ENCODE data around the gene AMDHD2.

Gene AMDHD2

DNA sequence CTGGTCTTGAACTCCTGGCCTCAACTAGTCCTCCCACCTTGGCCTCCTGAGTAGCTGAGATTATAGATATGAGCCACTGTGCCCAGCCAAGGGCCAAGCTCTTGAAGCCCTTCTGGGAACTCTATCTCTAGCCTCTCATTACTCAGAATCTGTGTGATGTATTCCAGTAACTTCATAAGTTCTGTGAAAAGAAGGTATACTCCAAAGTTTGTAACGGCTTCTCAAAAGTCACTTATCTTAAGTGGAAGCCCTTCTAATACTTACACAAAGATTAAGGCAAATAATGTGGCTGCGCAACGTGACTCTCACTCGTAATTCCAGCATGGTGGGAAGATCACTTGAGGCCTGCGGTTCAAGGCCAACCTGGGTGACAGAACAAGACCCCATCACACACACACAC lies 25.6 kb upstream of the AMDHD2 start:
- Histone ChIP-seq H3K36me3 (ENCODE audit: control insufficient read depth in 1 of 2, insufficient read depth in 2 of 2, low read length in 2 of 2) (peaks cover 3 to 42% of the 10 kb centered on the region in 2 donors), H3K4me1 (ENCODE audit: control insufficient read depth in 1 of 2, insufficient read depth in 2 of 2, low read length in 2 of 2) (peaks cover 0 to 23% of the 10 kb centered on the region in 2 donors), H3K4me3 (ENCODE audit: low read depth in 1 of 2, low read length in 2 of 2) (no peak overlapping the region), H3K27me3 (ENCODE audit: low read depth, low read length) (no peaks in the 10 kb centered on the region), H3K9me3 (ENCODE audit: control insufficient read depth in 1 of 2, low read length in 2 of 2) (no peaks in the 10 kb centered on the region), H3K27ac (ENCODE audit: low read length) (no peak overlapping the region)

GRCh38 chr16:2495041-2495440 lies 25.1 kb upstream of the AMDHD2 start:
- Histone ChIP-seq H3K27me3 (ENCODE audit: low read depth, low read length) (no peaks in the 10 kb centered on the region), H3K4me1 (ENCODE audit: control insufficient read depth in 1 of 2, insufficient read depth in 2 of 2, low read length in 2 of 2) (peaks cover 0 to 23% of the 10 kb centered on the region in 2 donors), H3K27ac (ENCODE audit: low read length) (no peak overlapping the region), H3K9me3 (ENCODE audit: control insufficient read depth in 1 of 2, low read length in 2 of 2) (no peaks in the 10 kb centered on the region), H3K36me3 (ENCODE audit: control insufficient read depth in 1 of 2, insufficient read depth in 2 of 2, low read length in 2 of 2) (peaks cover 3 to 38% of the 10 kb centered on the region in 2 donors), H3K4me3 (ENCODE audit: low read depth in 1 of 2, low read length in 2 of 2) (no peak overlapping the region)

- H3K9me3 ChIP-seq (ENCODE audit: control insufficient read depth in 1 of 2, low read length in 2 of 2), result no peaks in the 10 kb centered on the region
- peaks cover 3 to 32% of the 10 kb centered on the region in 2 donors for H3K36me3 ChIP-seq (ENCODE audit: control insufficient read depth in 1 of 2, insufficient read depth in 2 of 2, low read length in 2 of 2)
- peaks cover 0 to 31% of the 10 kb centered on the region in 2 donors for H3K4me1 ChIP-seq (ENCODE audit: control insufficient read depth in 1 of 2, insufficient read depth in 2 of 2, low read length in 2 of 2)
- no peaks in the 10 kb centered on the region for H3K27me3 ChIP-seq (ENCODE audit: low read depth, low read length)
- no peak overlapping the region for H3K27ac ChIP-seq (ENCODE audit: low read length)
- no peak overlapping the region for H3K4me3 ChIP-seq (ENCODE audit: low read depth in 1 of 2, low read length in 2 of 2)
Measured at GRCh38 chr16:2496223-2497115, 23.7 kb upstream of the AMDHD2 start.

DNA sequence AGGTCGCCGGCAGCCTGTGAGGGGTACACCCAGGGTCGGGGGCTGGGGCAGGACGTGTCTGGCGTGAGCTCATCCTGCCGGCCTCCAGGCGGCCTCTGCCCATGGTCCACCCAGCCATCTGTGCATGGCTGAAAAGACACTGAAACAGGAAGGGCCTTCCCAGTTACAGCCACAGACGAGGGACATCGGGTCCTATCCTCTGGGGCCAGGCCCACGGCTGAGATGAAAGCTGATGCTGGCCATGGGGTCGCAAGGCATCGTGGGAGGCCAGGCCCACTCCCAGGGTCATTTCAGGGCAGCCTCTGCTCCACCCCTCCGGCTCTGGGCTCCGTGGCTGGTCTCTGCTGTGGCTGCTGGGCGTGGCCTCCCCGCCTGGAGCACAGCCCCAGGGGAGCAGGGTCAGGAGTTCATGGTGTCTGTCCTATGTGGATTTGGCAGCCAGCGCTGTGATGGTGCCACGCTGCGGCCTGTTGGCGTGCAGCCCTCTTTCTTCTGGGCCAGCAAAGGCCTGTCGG lies 23.0 kb upstream of the AMDHD2 start:
- H3K27ac ChIP-seq (ENCODE audit: low read length), result no peak overlapping the region

GRCh38 chr16:2497695-2498484 lies 22.3 kb upstream of the AMDHD2 start:
- peaks cover 4 to 41% of the 10 kb centered on the region in 2 donors for H3K4me1 ChIP-seq (ENCODE audit: control insufficient read depth in 1 of 2, insufficient read depth in 2 of 2, low read length in 2 of 2)
- H3K27ac ChIP-seq (ENCODE audit: low read length), result no peak overlapping the region
- H3K4me3 ChIP-seq (ENCODE audit: low read depth in 1 of 2, low read length in 2 of 2), result no peak overlapping the region
- H3K9me3 ChIP-seq (ENCODE audit: control insufficient read depth in 1 of 2, low read length in 2 of 2), result no peaks in the 10 kb centered on the region
- H3K27me3 ChIP-seq (ENCODE audit: low read depth, low read length), result no peaks in the 10 kb centered on the region
- peaks cover 3 to 32% of the 10 kb centered on the region in 2 donors for H3K36me3 ChIP-seq (ENCODE audit: control insufficient read depth in 1 of 2, insufficient read depth in 2 of 2, low read length in 2 of 2)

More for the DNA sequence above, 23.0 kb upstream of the AMDHD2 start:
- Histone ChIP-seq H3K9me3 (ENCODE audit: control insufficient read depth in 1 of 2, low read length in 2 of 2) (no peaks in the 10 kb centered on the region), H3K4me1 (ENCODE audit: control insufficient read depth in 1 of 2, insufficient read depth in 2 of 2, low read length in 2 of 2) (peaks cover 4 to 38% of the 10 kb centered on the region in 2 donors), H3K36me3 (ENCODE audit: control insufficient read depth in 1 of 2, insufficient read depth in 2 of 2, low read length in 2 of 2) (peaks cover 3 to 32% of the 10 kb centered on the region in 2 donors), H3K27me3 (ENCODE audit: low read depth, low read length) (no peaks in the 10 kb centered on the region), H3K4me3 (ENCODE audit: low read depth in 1 of 2, low read length in 2 of 2) (no peak overlapping the region)

- Histone ChIP-seq H3K4me1 (ENCODE audit: control insufficient read depth in 1 of 2, insufficient read depth in 2 of 2, low read length in 2 of 2) (peaks cover 4 to 44% of the 10 kb centered on the region in 2 donors), H3K27ac (ENCODE audit: low read length) (no peak overlapping the region), H3K36me3 (ENCODE audit: control insufficient read depth in 1 of 2, insufficient read depth in 2 of 2, low read length in 2 of 2) (peaks cover 3 to 32% of the 10 kb centered on the region in 2 donors)
Measured at GRCh38 chr16:2498531-2499253, 21.5 kb upstream of the AMDHD2 start.

DNA sequence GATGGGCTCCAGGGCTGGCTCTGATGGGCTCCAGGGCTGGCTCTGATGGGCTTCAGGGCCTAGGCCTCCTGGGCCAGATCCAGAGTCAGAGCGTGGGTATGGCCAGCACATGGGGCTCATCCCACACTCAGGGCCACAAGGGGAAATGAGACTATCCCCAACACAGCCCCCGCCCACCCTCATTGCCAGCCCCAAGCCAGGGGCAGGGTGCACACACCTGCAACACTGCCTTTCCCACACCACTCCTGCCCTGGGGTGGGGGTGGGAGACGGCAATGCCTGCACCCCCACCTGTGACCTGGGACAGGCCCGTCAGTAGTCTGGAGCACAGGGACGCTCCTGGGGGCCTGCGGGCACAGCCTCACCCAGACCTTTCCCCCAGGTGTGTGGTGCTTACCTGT lies 20.7 kb upstream of the AMDHD2 start:
- Histone ChIP-seq H3K36me3 (ENCODE audit: control insufficient read depth in 1 of 2, insufficient read depth in 2 of 2, low read length in 2 of 2) (peaks cover 3 to 32% of the 10 kb centered on the region in 2 donors), H3K9me3 (ENCODE audit: control insufficient read depth in 1 of 2, low read length in 2 of 2) (no peaks in the 10 kb centered on the region), H3K27ac (ENCODE audit: low read length) (no peak overlapping the region), H3K4me1 (ENCODE audit: control insufficient read depth in 1 of 2, insufficient read depth in 2 of 2, low read length in 2 of 2) (peaks cover 4 to 44% of the 10 kb centered on the region in 2 donors), H3K4me3 (ENCODE audit: low read depth in 1 of 2, low read length in 2 of 2) (no peak overlapping the region), H3K27me3 (ENCODE audit: low read depth, low read length) (no peaks in the 10 kb centered on the region)

More at GRCh38 chr16:2498531-2499253, 21.5 kb upstream of the AMDHD2 start:
- H3K9me3 ChIP-seq (ENCODE audit: control insufficient read depth in 1 of 2, low read length in 2 of 2), result no peaks in the 10 kb centered on the region
- H3K4me3 ChIP-seq (ENCODE audit: low read depth in 1 of 2, low read length in 2 of 2), result no peak overlapping the region
- no peaks in the 10 kb centered on the region for H3K27me3 ChIP-seq (ENCODE audit: low read depth, low read length)

DNA sequence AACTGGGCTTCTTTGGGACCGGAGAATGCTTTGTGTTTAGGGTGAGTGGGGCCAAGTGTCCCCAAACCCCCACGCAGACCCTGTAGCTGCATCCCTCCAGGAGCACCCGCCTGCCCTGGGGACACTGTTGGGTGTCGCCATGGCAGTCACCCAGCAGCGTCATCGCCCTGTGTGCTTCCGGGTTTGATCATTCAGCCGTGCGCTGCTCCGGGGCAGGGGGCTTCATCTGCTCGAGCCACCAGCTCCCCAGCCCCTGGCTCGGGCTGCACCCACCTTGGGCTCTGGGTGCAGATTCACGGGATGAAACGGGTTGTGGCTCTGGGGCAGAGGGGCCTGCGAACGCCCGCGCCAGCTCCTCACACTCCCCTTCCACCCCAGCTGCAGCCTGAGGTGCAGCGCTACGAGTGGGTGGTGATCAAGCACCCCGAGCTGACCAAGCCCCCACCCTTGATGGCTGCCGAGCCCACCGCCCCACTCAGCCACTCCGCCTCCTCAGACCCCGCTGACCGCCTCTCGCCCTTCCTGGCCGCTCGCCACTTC lies 20.2 kb upstream of the AMDHD2 start:
- H3K4me3 ChIP-seq (ENCODE audit: low read depth in 1 of 2, low read length in 2 of 2), result no peak overlapping the region
- H3K4me1 ChIP-seq (ENCODE audit: control insufficient read depth in 1 of 2, insufficient read depth in 2 of 2, low read length in 2 of 2), result peaks cover 4 to 44% of the 10 kb centered on the region in 2 donors
- H3K9me3 ChIP-seq (ENCODE audit: control insufficient read depth in 1 of 2, low read length in 2 of 2), result no peaks in the 10 kb centered on the region
- H3K27ac ChIP-seq (ENCODE audit: low read length), result no peak overlapping the region
- H3K36me3 ChIP-seq (ENCODE audit: control insufficient read depth in 1 of 2, insufficient read depth in 2 of 2, low read length in 2 of 2), result peaks cover 3 to 32% of the 10 kb centered on the region in 2 donors
- no peaks in the 10 kb centered on the region for H3K27me3 ChIP-seq (ENCODE audit: low read depth, low read length)

GRCh38 chr16:2500430-2500917 lies 19.7 kb upstream of the AMDHD2 start:
- peaks cover 4 to 44% of the 10 kb centered on the region in 2 donors for H3K4me1 ChIP-seq (ENCODE audit: control insufficient read depth in 1 of 2, insufficient read depth in 2 of 2, low read length in 2 of 2)
- peaks cover 3 to 32% of the 10 kb centered on the region in 2 donors for H3K36me3 ChIP-seq (ENCODE audit: control insufficient read depth in 1 of 2, insufficient read depth in 2 of 2, low read length in 2 of 2)
- no peaks in the 10 kb centered on the region for H3K9me3 ChIP-seq (ENCODE audit: control insufficient read depth in 1 of 2, low read length in 2 of 2)
- no peak overlapping the region for H3K4me3 ChIP-seq (ENCODE audit: low read depth in 1 of 2, low read length in 2 of 2)
- no peaks in the 10 kb centered on the region for H3K27me3 ChIP-seq (ENCODE audit: low read depth, low read length)
- no peak overlapping the region for H3K27ac ChIP-seq (ENCODE audit: low read length)

DNA sequence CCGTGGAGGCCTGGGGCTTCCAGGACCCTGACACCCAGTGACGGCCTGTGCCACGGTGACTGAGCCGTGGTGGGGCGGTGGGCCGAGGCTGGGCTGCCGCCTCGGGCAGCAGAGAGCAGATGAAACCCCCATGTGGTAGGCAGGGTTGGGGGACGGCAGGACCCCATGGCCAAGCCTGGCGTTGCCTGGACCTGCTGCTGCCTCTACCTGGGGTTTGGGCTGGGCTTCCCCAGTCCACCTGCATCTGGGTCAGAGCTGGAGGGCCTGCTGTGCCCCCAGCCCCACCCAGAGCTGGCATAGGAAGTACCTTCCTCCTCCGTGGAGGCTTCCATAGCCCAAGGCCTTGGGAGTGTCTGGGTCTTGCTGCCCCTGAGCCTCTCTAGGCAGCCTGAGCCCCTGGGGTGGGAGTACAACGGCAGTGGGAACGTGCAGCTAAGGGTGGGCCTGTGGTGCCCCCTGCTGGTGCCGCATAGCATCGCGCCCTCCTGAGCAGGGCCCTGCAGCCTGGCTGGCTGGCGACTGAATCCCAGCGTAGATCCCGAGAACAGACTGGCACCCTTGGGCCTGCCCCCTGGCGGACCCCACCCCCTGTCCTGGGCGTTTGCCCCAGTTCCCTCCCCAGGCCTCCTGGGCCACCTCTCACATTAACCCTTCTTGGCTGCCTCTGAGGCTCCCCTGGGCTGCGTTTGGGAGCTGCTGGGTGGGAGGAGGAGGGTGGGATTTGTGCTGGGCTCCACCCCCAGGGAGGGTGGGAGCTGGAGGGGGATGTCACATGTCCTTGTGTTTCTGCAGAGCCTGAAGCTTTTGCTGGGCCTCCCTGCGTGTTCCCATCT lies 19.0 kb upstream of the AMDHD2 start:
- H3K27ac ChIP-seq (ENCODE audit: low read length), result no peak overlapping the region
- H3K4me1 ChIP-seq (ENCODE audit: control insufficient read depth in 1 of 2, insufficient read depth in 2 of 2, low read length in 2 of 2), result peaks cover 4 to 44% of the 10 kb centered on the region in 2 donors
- no peaks in the 10 kb centered on the region for H3K9me3 ChIP-seq (ENCODE audit: control insufficient read depth in 1 of 2, low read length in 2 of 2)
- peak overlapping the region in 1 of 2 donors; percentile 44 for H3K4me3 ChIP-seq (ENCODE audit: low read depth in 1 of 2, low read length in 2 of 2)
- H3K36me3 ChIP-seq (ENCODE audit: control insufficient read depth in 1 of 2, insufficient read depth in 2 of 2, low read length in 2 of 2), result peaks cover 2 to 30% of the 10 kb centered on the region in 2 donors
- no peaks in the 10 kb centered on the region for H3K27me3 ChIP-seq (ENCODE audit: low read depth, low read length)
